ENCODE results near the gene TPSD1. TPM values are rescaled to one million over a fixed set of nuclear protein-coding genes. Genes with fewer than 3 reads are reported as not detected.

TPSD1 gene
- total and polyA plus RNA-seq, 2 donors (not counting 3 experiments of a cell fraction or from before 2014, with no cell fraction given) = not detected

DNA sequence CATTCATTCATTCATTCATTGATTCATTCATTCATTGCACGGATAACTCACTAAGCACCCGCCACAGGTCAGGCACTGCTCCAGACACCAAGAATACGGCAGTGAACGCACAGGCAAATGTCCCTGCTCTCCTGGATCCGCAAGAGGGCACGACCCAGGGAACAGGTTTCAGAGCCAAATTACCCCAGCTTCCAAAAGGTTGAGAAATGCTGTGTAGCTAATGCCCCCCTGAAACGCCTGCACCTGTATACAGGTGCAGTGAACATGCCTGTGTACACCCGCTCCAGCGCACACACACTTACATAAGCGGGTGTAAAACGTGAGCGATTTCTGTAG, 44.0 kb downstream of the TPSD1 start:
- Histone ChIP-seq H4K20me1 (replicated peaks; ENCODE audit: control insufficient read depth, extremely low read depth, insufficient read depth, low read length) (no peaks in the 10 kb centered on the region), H3K27me3 (ENCODE audit: control insufficient read depth in 2 of 2, insufficient read depth in 2 of 2, low read length in 2 of 2) (no peaks in the 10 kb centered on the region), H3K36me3 (ENCODE audit: control insufficient read depth in 2 of 2, extremely low read depth in 1 of 2, insufficient read depth in 2 of 2, low read length in 2 of 2) (no peaks in the 10 kb centered on the region), H2AFZ (ENCODE audit: low read depth, low read length) (no peak overlapping the region), H3K4me3 (replicated peaks in 1 of 3; ENCODE audit: insufficient read depth in 1 of 3, low read depth in 1 of 3, low read length in 3 of 3) (no peak overlapping the region), H3K4me1 (ENCODE audit: control insufficient read depth, extremely low read depth, insufficient read depth, low read length) (peaks cover 2% of the 10 kb centered on the region), H3K9ac (replicated peaks; ENCODE audit: extremely low read depth, insufficient read depth, low read length) (no peak overlapping the region), H3K9me3 (replicated peaks; ENCODE audit: control insufficient read depth, insufficient read depth, low read length) (no peaks in the 10 kb centered on the region), H3K27ac (ENCODE audit: insufficient read depth, low read depth, low read length) (no peak overlapping the region), H3K79me2 (ENCODE audit: control insufficient read depth, insufficient read depth, low read length) (no peaks in the 10 kb centered on the region), H3K9me1 (replicated peaks; ENCODE audit: control insufficient read depth, extremely low read depth, insufficient read depth, low read length) (no peaks in the 10 kb centered on the region), H3K4me2 (ENCODE audit: insufficient read depth, low read length) (no peak overlapping the region)
- DNase-seq (ENCODE audit: low read depth, low spot score) (no peak), FAIRE-seq (no peak)
- intact Hi-C loops (cut with micrococcal nuclease) (loop anchor here (10.0 kb wide), 2 partner anchors 105 to 485 kb away; partner anchors contain the start of genes NUBP2 and SPSB3), dilution Hi-C loops (cut with MboI; ENCODE audit: extremely low pct_ligation_motif_present, low sequenced_read_pairs) (no loop called here)
- no TSS peak for BruUV-seq (replicated peaks)
- ChIA-PET POLR2A (no interaction called here), CTCF (interaction anchor here (1.4 to 2.4 kb wide), 4 partner anchors 9 to 121 kb away, joined by 3 to 15 read pairs (median 4); partner anchors contain the start of gene UQCC4)
- no peak for TF ChIP-seq JUN (IDR thresholded peaks at IDR 0.05; ENCODE audit: borderline replicate concordance, insufficient read depth, insufficient read length, low read depth)
- TF ChIP-seq POLR2A (IDR thresholded peaks at IDR 0.05; ENCODE audit: low read depth, low read length) = no peak
- TF ChIP-seq FOS (IDR thresholded peaks at IDR 0.05; ENCODE audit: borderline replicate concordance, insufficient read depth, low read length) = no peak
- TF ChIP-seq CTCF (IDR thresholded peaks at IDR 0.05; ENCODE audit: extremely low read depth in 1 of 2, insufficient read depth in 1 of 2, low read depth in 1 of 2, low read length in 2 of 2) = no peak
- no peak for TF ChIP-seq MYC (IDR thresholded peaks at IDR 0.05; ENCODE audit: low read depth, low read length)
- no peak for TF ChIP-seq POLR2AphosphoS5 (IDR thresholded peaks at IDR 0.05; ENCODE audit: insufficient read depth, low read depth, low read length)
- no peak for TF ChIP-seq GATA2 (IDR thresholded peaks at IDR 0.05; ENCODE audit: insufficient read depth, insufficient read length, low read depth, low read length)

All from endothelial cell of umbilical vein (primary cell).